Panc1 (cell line): ENCODE data around the gene NCAM1. TPM values are rescaled to one million over a fixed set of nuclear protein-coding genes. Genes with fewer than 3 reads are reported as not detected.

Source experiments
- ATAC-seq: fragments of 200-7000 bp; cut with Tn5 transposase; 2 replicates; pipeline ENCODE4 v1.9.1; 2020; ENCODE audit warnings: mild to moderate bottlenecking, moderate library complexity
- BruUV-seq: library from RNA; stranded (reverse); fragments of 400-500 nt; replicated peaks from 2 replicates; lab custom pipeline; 2021; lab: Mats Ljungman, UMichigan
- CTCF ChIA-PET: fragments of 300-600 bp; sonication (Branson Sonifier 250); formaldehyde crosslinking; loops from one replicate; lab custom pipeline; 2022; ENCODE audit warnings: antibody characterized with exemption; lab: Charles Lee
- POLR2A ChIA-PET: fragments of 300-600 bp; sonication (Branson Sonifier 250); formaldehyde crosslinking; loops from one replicate; lab custom pipeline; 2022; ENCODE audit warnings: antibody characterized with exemption; lab: Charles Lee
- DNase-seq: peaks from one replicate; pipeline ENCODE4 v3.0.0-alpha.2; 2010; ENCODE audit warnings: low read depth, low spot score
- H3K27ac ChIP-seq: 2 replicates; pipeline ENCODE4 v1.5.1; 2011; ENCODE audit warnings: mild to moderate bottlenecking, low read length, inconsistent platforms
- H3K27me3 ChIP-seq: fragments of 200-500 bp; sonication (Bioruptor generic); 2 replicates; pipeline ENCODE4 v1.6.0; 2014; ENCODE audit warnings: low read length, inconsistent platforms; ENCODE audit not compliant: control insufficient read depth, insufficient read depth
- H3K36me3 ChIP-seq: fragments of 200-500 bp; sonication (Bioruptor generic); 2 replicates; pipeline ENCODE4 v1.5.1; 2014; ENCODE audit warnings: inconsistent platforms, mild to moderate bottlenecking, low read length, moderate library complexity; ENCODE audit not compliant: control insufficient read depth, insufficient read depth
- H3K4me1 ChIP-seq: 2 replicates; pipeline ENCODE4 v1.5.1; 2011; ENCODE audit warnings: inconsistent platforms, mild to moderate bottlenecking, low read length, moderate library complexity; ENCODE audit not compliant: control insufficient read depth, insufficient read depth
- H3K4me3 ChIP-seq, 2 experiments: 2 replicates each; pipeline ENCODE4 v1.5.1; 2011 to 2012; ENCODE audit warnings: low read depth in 2 of 2, low read length in 2 of 2, mild to moderate bottlenecking in 2 of 2, inconsistent platforms in 1 of 2, moderate library complexity in 1 of 2
- H3K9me3 ChIP-seq: fragments of 200-500 bp; sonication (Bioruptor generic); 2 replicates; pipeline ENCODE4 v1.5.1; 2014; ENCODE audit warnings: low read depth, mild to moderate bottlenecking, inconsistent platforms, low read length, moderate library complexity; ENCODE audit not compliant: control insufficient read depth, insufficient read depth
- POLR2AphosphoS5 ChIP-seq: IDR thresholded peaks from 2 replicates; pipeline ENCODE4 v1.6.1; 2012; ENCODE audit warnings: mild to moderate bottlenecking, low read depth, low read length, moderate library complexity
- SIN3A ChIP-seq: IDR thresholded peaks from 2 replicates; pipeline ENCODE4 v1.6.1; 2012; ENCODE audit warnings: low read depth, mild to moderate bottlenecking, low read length, moderate library complexity, borderline replicate concordance; ENCODE audit not compliant: insufficient read depth
- TCF7L2 ChIP-seq: IDR thresholded peaks from 2 replicates; pipeline ENCODE4 v1.6.1; 2011; ENCODE audit warnings: mild to moderate bottlenecking, low read depth, low read length, inconsistent platforms
- in situ Hi-C: cut with HindIII; loops from 2 replicates; pipeline ENCODE4 v1.10.0; 2016; ENCODE audit warnings: low sequenced_read_pairs, low pct_unique_long_range_greater_than_20kb
- intact Hi-C: fragments of 100-400 bp; cut with micrococcal nuclease; formaldehyde crosslinking; loops from one replicate; pipeline ENCODE4 v1.10.0; 2022; ENCODE audit not compliant: unreplicated experiment
- total RNA-seq: library from RNA; stranded (reverse); gene quantifications from one replicate; pipeline ENCODE4 v1.2.1, GENCODE V29; 2021; ENCODE audit not compliant: unreplicated experiment
- TF ChIP-seq, protein P1 (sequence below), 2 experiments: IDR thresholded peaks; 2 replicates each; pipeline ENCODE4 v1.6.1; 2011 to 2012; ENCODE audit warnings: low read depth in 2 of 2, control low read depth in 1 of 2, low read length in 1 of 2, mild to moderate bottlenecking in 1 of 2, moderate library complexity in 1 of 2; ENCODE audit not compliant: insufficient read depth in 1 of 2
- TF ChIP-seq, protein P2 (sequence below): fragments of 450-650 bp; IDR thresholded peaks from 2 replicates; pipeline ENCODE4 v1.5.1; 2017; ENCODE audit warnings: mild to moderate bottlenecking

The NCAM1 gene
- total RNA-seq, 1 experiment from 2014 or later: 0.18 TPM

DNA sequence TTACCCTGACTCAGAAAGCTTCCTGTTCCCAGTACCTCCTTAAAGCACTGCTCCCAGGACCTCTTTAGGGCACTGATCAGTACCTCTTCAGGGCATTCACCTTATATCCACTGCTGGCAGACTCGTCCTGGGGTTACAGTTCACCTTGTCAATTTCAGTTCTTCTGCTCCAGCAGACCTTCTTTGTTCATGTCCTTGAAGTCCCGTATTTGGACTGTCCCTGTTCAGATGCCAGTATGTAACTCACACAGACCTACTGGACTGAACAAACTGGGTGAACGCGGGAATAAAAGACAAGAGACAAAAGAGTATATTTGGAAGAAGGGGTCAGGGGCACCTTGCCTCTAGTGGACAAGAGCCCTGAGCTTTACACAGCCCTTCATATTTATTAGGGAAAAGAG, 31.8 kb upstream of the NCAM1 start:
- Histone ChIP-seq H3K4me1 (no peaks in the 10 kb centered on the region), H3K36me3 (no peaks in the 10 kb centered on the region), H3K27me3 (no peaks in the 10 kb centered on the region; the same call in 1 of the 2 replicates), H3K27ac (no peak overlapping the region), H3K9me3 (no peaks in the 10 kb centered on the region), H3K4me3 (no peak overlapping the region)
- TF ChIP-seq POLR2AphosphoS5 (no peak), SIN3A (no peak), TCF7L2 (no peak)
- TF ChIP-seq, protein P1, sequence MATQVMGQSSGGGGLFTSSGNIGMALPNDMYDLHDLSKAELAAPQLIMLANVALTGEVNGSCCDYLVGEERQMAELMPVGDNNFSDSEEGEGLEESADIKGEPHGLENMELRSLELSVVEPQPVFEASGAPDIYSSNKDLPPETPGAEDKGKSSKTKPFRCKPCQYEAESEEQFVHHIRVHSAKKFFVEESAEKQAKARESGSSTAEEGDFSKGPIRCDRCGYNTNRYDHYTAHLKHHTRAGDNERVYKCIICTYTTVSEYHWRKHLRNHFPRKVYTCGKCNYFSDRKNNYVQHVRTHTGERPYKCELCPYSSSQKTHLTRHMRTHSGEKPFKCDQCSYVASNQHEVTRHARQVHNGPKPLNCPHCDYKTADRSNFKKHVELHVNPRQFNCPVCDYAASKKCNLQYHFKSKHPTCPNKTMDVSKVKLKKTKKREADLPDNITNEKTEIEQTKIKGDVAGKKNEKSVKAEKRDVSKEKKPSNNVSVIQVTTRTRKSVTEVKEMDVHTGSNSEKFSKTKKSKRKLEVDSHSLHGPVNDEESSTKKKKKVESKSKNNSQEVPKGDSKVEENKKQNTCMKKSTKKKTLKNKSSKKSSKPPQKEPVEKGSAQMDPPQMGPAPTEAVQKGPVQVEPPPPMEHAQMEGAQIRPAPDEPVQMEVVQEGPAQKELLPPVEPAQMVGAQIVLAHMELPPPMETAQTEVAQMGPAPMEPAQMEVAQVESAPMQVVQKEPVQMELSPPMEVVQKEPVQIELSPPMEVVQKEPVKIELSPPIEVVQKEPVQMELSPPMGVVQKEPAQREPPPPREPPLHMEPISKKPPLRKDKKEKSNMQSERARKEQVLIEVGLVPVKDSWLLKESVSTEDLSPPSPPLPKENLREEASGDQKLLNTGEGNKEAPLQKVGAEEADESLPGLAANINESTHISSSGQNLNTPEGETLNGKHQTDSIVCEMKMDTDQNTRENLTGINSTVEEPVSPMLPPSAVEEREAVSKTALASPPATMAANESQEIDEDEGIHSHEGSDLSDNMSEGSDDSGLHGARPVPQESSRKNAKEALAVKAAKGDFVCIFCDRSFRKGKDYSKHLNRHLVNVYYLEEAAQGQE (IDR thresholded peaks at IDR 0.05; ENCODE audit: insufficient read depth in 1 of 2, low read depth in 2 of 2, low read length in 1 of 2): no peak
- ChIA-PET POLR2A (no interaction called here), CTCF (no interaction called here)
- ATAC-seq: no peak
- DNase-seq: no peak
- BruUV-seq: no TSS peak
- intact Hi-C loops (no loop called here), in situ Hi-C loops (no loop called here)

GRCh38 chr11:112931703-112932102, 29.5 kb upstream of the NCAM1 start:
- TF ChIP-seq, protein P2, sequence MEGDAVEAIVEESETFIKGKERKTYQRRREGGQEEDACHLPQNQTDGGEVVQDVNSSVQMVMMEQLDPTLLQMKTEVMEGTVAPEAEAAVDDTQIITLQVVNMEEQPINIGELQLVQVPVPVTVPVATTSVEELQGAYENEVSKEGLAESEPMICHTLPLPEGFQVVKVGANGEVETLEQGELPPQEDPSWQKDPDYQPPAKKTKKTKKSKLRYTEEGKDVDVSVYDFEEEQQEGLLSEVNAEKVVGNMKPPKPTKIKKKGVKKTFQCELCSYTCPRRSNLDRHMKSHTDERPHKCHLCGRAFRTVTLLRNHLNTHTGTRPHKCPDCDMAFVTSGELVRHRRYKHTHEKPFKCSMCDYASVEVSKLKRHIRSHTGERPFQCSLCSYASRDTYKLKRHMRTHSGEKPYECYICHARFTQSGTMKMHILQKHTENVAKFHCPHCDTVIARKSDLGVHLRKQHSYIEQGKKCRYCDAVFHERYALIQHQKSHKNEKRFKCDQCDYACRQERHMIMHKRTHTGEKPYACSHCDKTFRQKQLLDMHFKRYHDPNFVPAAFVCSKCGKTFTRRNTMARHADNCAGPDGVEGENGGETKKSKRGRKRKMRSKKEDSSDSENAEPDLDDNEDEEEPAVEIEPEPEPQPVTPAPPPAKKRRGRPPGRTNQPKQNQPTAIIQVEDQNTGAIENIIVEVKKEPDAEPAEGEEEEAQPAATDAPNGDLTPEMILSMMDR: no peak
- TF ChIP-seq SIN3A (no peak), TCF7L2 (no peak), POLR2AphosphoS5 (no peak)
- TF ChIP-seq, protein P1 (IDR thresholded peaks at IDR 0.05; ENCODE audit: insufficient read depth in 1 of 2, low read depth in 2 of 2, low read length in 1 of 2): no peak
- ATAC-seq (no peak), DNase-seq (no peak)
- Histone ChIP-seq H3K9me3 (no peaks in the 10 kb centered on the region), H3K4me1 (no peaks in the 10 kb centered on the region), H3K27me3 (no peaks in the 10 kb centered on the region; the same call in 1 of the 2 replicates), H3K36me3 (no peaks in the 10 kb centered on the region), H3K4me3 (no peak overlapping the region), H3K27ac (no peak overlapping the region)
- in situ Hi-C loops: no loop called here
- intact Hi-C loops: no loop called here
- ChIA-PET POLR2A (no interaction called here), CTCF (no interaction called here)
- BruUV-seq: no TSS peak
